B cell (primary cell): ENCODE data around the gene CEL.

Experiments used
- CTCF ChIP-seq: fragments of 200-600 bp; IDR thresholded peaks from one replicate; pipeline ENCODE4 v1.8.0; 2022; ENCODE audit warnings: antibody characterized with exemption, mild to moderate bottlenecking
- EZH2 ChIP-seq: IDR thresholded peaks from 2 replicates; pipeline ENCODE4 v1.6.1; 2012; ENCODE audit warnings: borderline replicate concordance, low read depth, mild to moderate bottlenecking, moderate library complexity, low read length; ENCODE audit not compliant: insufficient read depth, poor library complexity, severe bottlenecking

- TF ChIP-seq CTCF, result no peak
- TF ChIP-seq EZH2, result no peak
Measured at GRCh38 chr9:133114886-133115603, 53.3 kb downstream of the CEL start.
